Lung (tissue), 12 donors: ENCODE measurements around the gene PPT2. TPM values are rescaled to one million over a fixed set of nuclear protein-coding genes. Genes with fewer than 3 reads are reported as not detected.
A peak's percentile ranks its signal among the peaks of the same experiment; 100 is the strongest.

Experiments used
- ATAC-seq: fragments of 200-7000 bp; cut with Tn5 transposase; one replicate; pipeline ENCODE4 v1.9.1; 2020; ENCODE audit warnings: moderate number of reproducible peaks; ENCODE audit not compliant: insufficient read depth, low FRiP score
- DNase-seq, 3 donors: peaks; one replicate each; pipeline ENCODE4 v3.0.0-alpha.2; 2013 to 2017
- H3K27ac ChIP-seq, 2 donors: one replicate each; pipeline ENCODE4 v1.5.1; 2013; ENCODE audit warnings: mild to moderate bottlenecking in 2 of 2, moderate library complexity in 2 of 2, control low read depth in 1 of 2, inconsistent platforms in 1 of 2, low read depth in 1 of 2, low read length in 1 of 2
- H3K27me3 ChIP-seq, 3 donors: one replicate each; pipeline ENCODE4 v1.5.1; 2013; ENCODE audit warnings: low read length in 2 of 3; ENCODE audit not compliant: control insufficient read depth in 3 of 3, insufficient read depth in 3 of 3
- H3K36me3 ChIP-seq, 4 donors: one replicate each; pipeline ENCODE4 v1.5.1; 2013; ENCODE audit warnings: low read length in 4 of 4, mild to moderate bottlenecking in 1 of 4, moderate library complexity in 1 of 4; ENCODE audit not compliant: control insufficient read depth in 4 of 4, insufficient read depth in 4 of 4
- H3K4me1 ChIP-seq, 5 donors: one replicate each; pipeline ENCODE4 v1.5.1; 2013; ENCODE audit warnings: low read length in 5 of 5, mild to moderate bottlenecking in 2 of 5, moderate library complexity in 1 of 5; ENCODE audit not compliant: control insufficient read depth in 5 of 5, insufficient read depth in 5 of 5
- H3K4me3 ChIP-seq: one replicate; pipeline ENCODE4 v1.5.1; 2013; ENCODE audit warnings: mild to moderate bottlenecking, control low read depth, moderate library complexity
- H3K9ac ChIP-seq, 2 donors: one replicate each; pipeline ENCODE4 v1.5.1; 2013; ENCODE audit warnings: low read length in 2 of 2, control low read depth in 1 of 2; ENCODE audit not compliant: insufficient read depth in 1 of 2
- H3K9me3 ChIP-seq, 4 donors: one replicate each; pipeline ENCODE4 v1.5.1; 2013; ENCODE audit warnings: low read length in 3 of 4, mild to moderate bottlenecking in 1 of 4, moderate library complexity in 1 of 4; ENCODE audit not compliant: control insufficient read depth in 4 of 4, insufficient read depth in 3 of 4
- CTCF ChIP-seq: IDR thresholded peaks from 2 replicates; pipeline ENCODE4 v1.5.1; 2012; ENCODE audit warnings: mild to moderate bottlenecking; ENCODE audit errors: control extremely low read depth, extremely low read depth
- WGBS, 2 donors: extraction: QIAGEN DNeasy Blood & Tissue Kit; methylation state at CpG; one replicate each; pipeline ENCODE4 v1.1.7; 2013; 5-methylcytosine and 5-hydroxymethylcytosine counted together
- polyA plus RNA-seq, 2 donors: library from polyadenylated mRNA; stranded (reverse); fragments of 200-250 nt; gene quantifications; one replicate each; pipeline ENCODE4 v1.2.1, GENCODE V29; 2013
- total RNA-seq, 2 donors: library from RNA; depleted of rRNA in 1 of 2; stranded (reverse); fragments of >200 nt in 1 of 2; gene quantifications; one replicate each; pipeline ENCODE4 v1.2.1, GENCODE V29; 2014 to 2021
- donor health status: control.
- donor health status: control.
- donor health status: Bipolar disorder and iron deficiency.
- donor health status: healthy.
- donor health status: DM: yes; HTN: yes; CAD: no.

Gene PPT2
- total and polyA plus RNA-seq, 4 donors: 5.7 to 212 (median 11.1) TPM

DNA sequence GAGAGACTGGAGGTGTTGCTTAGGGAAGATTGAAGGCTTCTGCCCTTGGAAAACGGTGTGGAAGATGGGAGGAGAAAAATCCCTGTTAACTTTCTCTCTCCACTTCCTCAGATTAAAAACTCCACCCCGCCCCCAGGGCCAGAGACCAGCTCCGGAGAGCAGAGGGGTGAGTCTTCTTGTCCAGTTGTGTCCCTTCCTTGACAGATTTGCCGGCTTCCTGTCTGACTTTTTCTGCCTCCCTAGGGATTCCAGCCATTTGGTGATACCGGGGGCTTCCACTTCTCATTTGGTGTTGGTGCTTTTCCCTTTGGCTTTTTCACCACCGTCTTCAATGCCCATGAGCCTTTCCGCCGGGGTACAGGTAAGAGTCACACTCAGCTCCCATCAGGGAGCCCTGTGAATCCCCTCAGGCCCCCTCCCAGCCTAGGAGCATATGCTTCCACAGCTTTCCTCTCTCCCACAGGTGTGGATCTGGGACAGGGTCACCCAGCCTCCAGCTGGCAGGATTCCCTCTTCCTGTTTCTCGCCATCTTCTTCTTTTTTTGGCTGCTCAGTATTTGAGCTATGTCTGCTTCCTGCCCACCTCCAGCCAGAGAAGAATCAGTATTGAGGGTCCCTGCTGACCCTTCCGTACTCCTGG, 25.9 kb downstream of the PPT2 start:
- no peaks in the 10 kb centered on the region for H3K9me3 ChIP-seq
- no peaks in the 10 kb centered on the region for H3K27me3 ChIP-seq
- 72 to 81% methylated on average over 10 of the region's 10 CpGs for WGBS, 2 donors
- no peak for DNase-seq
- H3K9ac ChIP-seq: no peak overlapping the region
- peaks cover 0 to 19% (median 13%) of the 10 kb centered on the region in 4 donors for H3K36me3 ChIP-seq
- H3K27ac ChIP-seq: peak overlapping the region in 1 of 2 donors; percentile 6
- peaks cover 11 to 40% (median 20%) of the 10 kb centered on the region in 5 donors for H3K4me1 ChIP-seq
- no peak for ATAC-seq
- H3K4me3 ChIP-seq: no peak overlapping the region
- no peak for TF ChIP-seq CTCF

DNA sequence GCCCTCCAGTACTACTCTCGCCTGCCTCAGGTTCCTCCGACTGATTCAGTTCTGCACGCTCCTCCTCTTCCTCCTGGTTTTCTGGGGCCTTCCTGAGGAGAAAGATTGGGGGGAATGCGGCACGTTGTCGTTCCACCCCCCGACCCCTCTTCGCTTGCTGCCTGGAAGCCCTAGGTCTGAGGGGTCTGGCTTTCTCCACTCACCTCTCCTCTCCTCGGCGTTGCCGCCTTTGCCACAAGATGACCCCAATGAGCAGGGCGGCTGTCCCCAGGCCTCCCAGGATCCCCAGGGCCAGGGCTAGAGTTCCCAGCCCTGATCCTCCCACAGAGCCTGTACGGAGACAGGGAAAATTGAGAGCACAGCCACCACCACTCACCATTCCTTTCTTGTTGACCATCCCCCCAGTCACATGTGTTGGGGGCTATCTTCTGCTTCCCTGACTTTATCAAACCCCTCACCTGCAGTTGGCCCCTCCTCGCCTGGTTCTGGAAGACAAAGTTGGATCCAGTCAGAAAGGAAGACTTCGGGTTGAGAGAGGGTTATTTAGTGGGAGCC, 27.3 kb downstream of the PPT2 start:
- H3K9ac ChIP-seq: no peak overlapping the region
- peaks cover 7 to 38% (median 19%) of the 10 kb centered on the region in 5 donors for H3K4me1 ChIP-seq
- ATAC-seq (no peak), DNase-seq (no peak)
- no peaks in the 10 kb centered on the region for H3K27me3 ChIP-seq
- H3K4me3 ChIP-seq: no peak overlapping the region
- WGBS, 2 donors: 89 to 92% methylated on average over 15 of the region's 15 CpGs
- no peaks in the 10 kb centered on the region for H3K9me3 ChIP-seq
- H3K27ac ChIP-seq: no peak overlapping the region
- peaks cover 0 to 21% (median 13%) of the 10 kb centered on the region in 4 donors for H3K36me3 ChIP-seq
- TF ChIP-seq CTCF: no peak

DNA sequence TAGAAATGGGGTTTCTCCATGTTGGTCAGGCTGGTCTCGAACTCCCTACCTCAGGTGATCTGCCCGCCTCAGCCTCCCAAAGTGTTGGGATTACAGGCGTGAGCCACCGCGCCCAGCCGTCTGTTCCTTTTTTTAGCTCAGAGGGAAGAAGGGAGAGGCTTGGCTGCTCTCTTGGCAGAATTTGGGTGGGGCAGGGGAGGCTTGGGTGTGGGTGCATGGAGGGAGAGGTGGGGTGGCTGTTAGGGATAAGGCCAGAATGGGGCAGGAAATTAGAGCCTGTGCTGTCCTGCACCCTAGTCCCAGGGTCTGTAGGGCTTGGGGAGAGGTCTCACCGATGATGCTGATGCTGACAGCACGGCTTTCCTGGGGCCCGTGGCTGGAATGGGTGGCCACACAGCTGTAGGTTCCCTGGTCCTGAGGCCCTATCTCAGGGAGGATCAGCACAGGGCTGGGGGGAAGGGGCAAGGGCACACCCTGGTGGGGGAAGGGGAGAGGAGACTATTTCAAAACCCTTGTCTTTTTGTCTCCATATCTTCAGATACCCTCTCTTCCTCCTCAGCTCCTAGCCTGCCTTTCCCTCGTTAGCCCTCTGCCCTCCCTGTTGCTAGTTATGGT, 28.1 kb downstream of the PPT2 start:
- Histone ChIP-seq H3K4me3 (no peak overlapping the region), H3K36me3 (peaks cover 0 to 26% (median 17%) of the 10 kb centered on the region in 4 donors), H3K27me3 (no peaks in the 10 kb centered on the region), H3K9ac (no peak overlapping the region), H3K27ac (peak overlapping the region in 1 of 2 donors; percentile 28), H3K4me1 (peaks cover under 1 to 37% (median 15%) of the 10 kb centered on the region in 5 donors), H3K9me3 (no peaks in the 10 kb centered on the region)
- ATAC-seq (no peak), DNase-seq (no peak)
- 72 to 84% methylated on average over 10 of the region's 10 CpGs for WGBS, 2 donors
- TF ChIP-seq CTCF: no peak
